Bronchial epithelial cell (primary cell): ENCODE results near the gene PCGF3. TPM values are rescaled to one million over a fixed set of nuclear protein-coding genes. Genes with fewer than 3 reads are reported as not detected.
A peak's percentile ranks its signal among the peaks of the same experiment; 100 is the strongest.

Experiments used
- DNase-seq: peaks from one replicate; pipeline ENCODE4 v3.0.0-alpha.2; 2010; ENCODE audit warnings: low read depth
- FAIRE-seq: peaks from 2 replicates; lab custom pipeline; 2011; peaks lifted over from hg19 to GRCh38; lab: Jason Lieb, UNC
- H3K27me3 ChIP-seq: 2 replicates; pipeline ENCODE4 v1.5.1; 2011; ENCODE audit warnings: low read length; ENCODE audit not compliant: control insufficient read depth, insufficient read depth
- H3K36me3 ChIP-seq: 2 replicates; pipeline ENCODE4 v1.5.1; 2011; ENCODE audit warnings: low read length; ENCODE audit not compliant: control insufficient read depth, insufficient read depth
- H3K4me3 ChIP-seq: 2 replicates; pipeline ENCODE4 v1.5.1; 2011; ENCODE audit warnings: mild to moderate bottlenecking, low read depth, low read length, control low read depth
- CTCF ChIP-seq: IDR thresholded peaks from 2 replicates; pipeline ENCODE4 v1.5.1; 2011; ENCODE audit warnings: mild to moderate bottlenecking, moderate library complexity, low read length, control low read depth, inconsistent platforms; ENCODE audit not compliant: insufficient read depth, severe bottlenecking
- total RNA-seq: library from RNA; depleted of rRNA; stranded (reverse); fragments of >200 nt; gene quantifications from 2 replicates; pipeline ENCODE4 v1.2.1, GENCODE V29; 2014

PCGF3 gene
- total RNA-seq, 1 donor from 2014 or later = 30.5 TPM

GRCh38 chr4:717601-718320 is 12.1 kb downstream of the PCGF3 start:
- Histone ChIP-seq H3K36me3 (no peaks in the 10 kb centered on the region), H3K4me3 (no peak overlapping the region), H3K27me3 (no peaks in the 10 kb centered on the region)
- TF ChIP-seq CTCF = no peak
- DNase-seq (no peak), FAIRE-seq (no peak)

- no peak for DNase-seq
- no peak for FAIRE-seq
- Histone ChIP-seq H3K4me3 (no peak overlapping the region), H3K27me3 (no peaks in the 10 kb centered on the region), H3K36me3 (peaks cover 1% of the 10 kb centered on the region)
- TF ChIP-seq CTCF = no peak
These were observed 12.8 kb downstream of the PCGF3 start for GRCh38 chr4:718460-718859.

GRCh38 chr4:720111-720860 is 14.7 kb downstream of the PCGF3 start:
- FAIRE-seq (no peak), DNase-seq (no peak)
- no peak for TF ChIP-seq CTCF
- Histone ChIP-seq H3K36me3 (peaks cover 4% of the 10 kb centered on the region), H3K4me3 (no peak overlapping the region), H3K27me3 (no peaks in the 10 kb centered on the region)

- no peak for TF ChIP-seq CTCF
- Histone ChIP-seq H3K36me3 (peaks cover 4% of the 10 kb centered on the region), H3K27me3 (no peaks in the 10 kb centered on the region), H3K4me3 (no peak overlapping the region)
- FAIRE-seq (peak; percentile 82), DNase-seq (peak; percentile 41)
These were observed 15.9 kb downstream of the PCGF3 start for GRCh38 chr4:721261-722168.

GRCh38 chr4:722169-722725 is 16.6 kb downstream of the PCGF3 start:
- H3K36me3 ChIP-seq = peaks cover 4% of the 10 kb centered on the region
- TF ChIP-seq CTCF = no peak
- FAIRE-seq (no peak), DNase-seq (no peak)
- no peak overlapping the region for H3K4me3 ChIP-seq
- H3K27me3 ChIP-seq = no peaks in the 10 kb centered on the region
